C4-2B (cell line): Measurements from ENCODE around the gene DCUN1D5.

Source experiments
- CTCF ChIP-seq: fragments of 450-650 bp; conservative IDR thresholded peaks from 2 replicates; pipeline ENCODE4 v1.5.1; 2017; ENCODE audit warnings: mild to moderate bottlenecking
- ZFX ChIP-seq: fragments of 450-650 bp; IDR thresholded peaks from 2 replicates; pipeline ENCODE4 v1.6.1; 2017

DNA sequence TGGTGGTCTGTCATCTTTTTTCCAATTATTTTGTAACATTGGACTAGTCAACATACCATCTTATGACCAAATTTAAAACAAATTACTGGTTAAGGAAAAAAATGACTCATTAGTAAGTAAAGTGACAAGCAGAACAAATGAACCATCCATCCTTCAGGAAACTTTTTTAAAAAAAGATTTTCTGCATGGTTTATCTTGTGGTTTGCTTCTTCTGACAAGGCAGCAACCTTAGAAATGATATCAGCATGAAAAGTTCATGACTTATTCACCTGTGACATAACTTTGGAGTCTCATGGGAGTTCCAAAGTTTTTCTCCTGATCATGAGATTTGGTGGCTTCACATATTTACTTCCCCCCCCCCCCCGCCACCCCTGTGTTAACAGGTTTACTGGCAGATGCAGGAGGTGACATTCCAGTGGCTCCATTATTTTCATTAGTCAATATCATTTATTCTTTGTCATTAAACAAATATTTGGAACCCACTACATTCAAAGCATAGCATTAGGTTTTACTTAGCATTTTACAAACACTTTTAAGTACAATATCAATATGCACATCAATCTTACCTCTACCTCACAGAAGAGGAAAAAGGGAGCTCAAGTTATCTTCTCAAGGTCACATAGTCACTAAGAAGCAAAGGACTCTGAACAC, 40.7 kb downstream of the DCUN1D5 start:
- TF ChIP-seq CTCF, result no peak
- TF ChIP-seq ZFX, result no peak
